GM21619 (cell line): Measurements from ENCODE around the gene TMEM126A.
"Not testable (repeated sequence)": the region's sequence is repeated elsewhere in the genome, so short reads cannot be mapped to it uniquely, and the experiment has no call there.

ENCODE experiments used
- ATAC-seq: cut with Tn5 transposase; IDR thresholded peaks from one replicate; pipeline ENCODE4 v1.9.1; 2021; ENCODE audit not compliant: unreplicated experiment

TMEM126A gene

DNA sequence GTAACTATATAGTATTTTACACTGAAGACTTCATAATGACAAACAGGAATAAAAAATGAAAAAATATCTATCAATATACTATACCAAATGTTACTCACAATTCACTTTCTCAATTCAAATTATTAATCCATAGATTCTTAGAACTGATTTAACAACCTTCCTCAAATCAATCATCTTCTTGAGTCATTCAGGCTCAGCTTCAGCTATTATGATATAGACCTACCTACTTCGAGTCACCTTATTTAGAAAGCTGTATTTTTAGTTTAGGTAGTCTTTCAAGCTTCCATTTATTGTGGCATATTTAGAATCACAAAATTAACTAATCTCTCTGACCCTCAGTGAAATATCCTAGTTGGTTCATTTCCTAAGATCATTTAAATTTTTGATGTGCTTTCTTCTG is 9.0 kb downstream of the TMEM126A start:
- ATAC-seq: no peak

DNA sequence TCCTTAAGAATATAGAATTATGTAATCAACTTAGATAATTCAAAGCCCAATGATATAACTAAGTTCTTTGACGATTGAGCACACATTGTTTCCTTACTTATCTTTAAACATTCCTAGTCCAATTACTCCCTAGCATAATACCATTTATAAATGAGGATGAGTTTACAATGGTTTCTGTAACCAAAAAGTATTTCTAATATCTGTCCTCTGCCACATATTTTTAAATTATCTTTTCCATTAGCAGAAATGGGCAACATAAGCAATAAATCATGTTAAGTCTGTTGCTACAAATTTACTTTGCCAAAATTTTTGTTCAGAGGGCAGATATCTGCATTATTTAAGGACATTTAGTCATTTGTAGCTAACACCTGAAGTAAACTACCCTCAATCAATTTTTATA is 10.4 kb downstream of the TMEM126A start:
- ATAC-seq: no peak

DNA sequence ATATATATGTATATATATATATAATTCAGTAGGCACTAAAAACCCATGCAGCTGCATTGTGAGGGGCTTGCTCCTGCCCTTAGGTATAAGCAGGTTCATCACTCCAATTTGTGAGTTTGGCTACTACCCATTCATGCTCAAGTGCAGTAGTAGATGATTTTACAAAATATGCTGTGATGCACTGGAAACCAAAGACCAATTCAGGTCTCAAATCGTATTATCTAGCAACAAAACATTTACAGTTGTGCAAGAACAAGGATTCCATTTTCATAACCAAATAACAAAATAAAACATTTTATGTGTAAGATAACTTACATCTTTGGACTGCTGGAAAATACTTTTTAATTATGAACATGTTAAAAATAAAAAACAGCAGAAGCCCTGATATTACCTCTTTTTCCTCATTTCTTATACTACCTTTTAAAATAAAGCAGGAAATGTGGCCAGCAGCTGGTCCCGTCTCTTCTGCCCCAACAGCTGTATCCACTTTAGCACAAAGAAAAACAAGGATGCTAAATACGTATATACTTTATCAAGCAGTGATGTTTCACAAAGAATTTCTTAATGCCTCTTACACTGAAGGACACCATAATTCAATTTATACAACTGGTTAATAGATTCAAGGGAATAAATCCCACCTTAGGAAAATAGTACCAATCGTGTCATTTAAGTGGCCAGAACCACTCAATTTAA is 14.4 kb downstream of the TMEM126A start:
- ATAC-seq: no peak

DNA sequence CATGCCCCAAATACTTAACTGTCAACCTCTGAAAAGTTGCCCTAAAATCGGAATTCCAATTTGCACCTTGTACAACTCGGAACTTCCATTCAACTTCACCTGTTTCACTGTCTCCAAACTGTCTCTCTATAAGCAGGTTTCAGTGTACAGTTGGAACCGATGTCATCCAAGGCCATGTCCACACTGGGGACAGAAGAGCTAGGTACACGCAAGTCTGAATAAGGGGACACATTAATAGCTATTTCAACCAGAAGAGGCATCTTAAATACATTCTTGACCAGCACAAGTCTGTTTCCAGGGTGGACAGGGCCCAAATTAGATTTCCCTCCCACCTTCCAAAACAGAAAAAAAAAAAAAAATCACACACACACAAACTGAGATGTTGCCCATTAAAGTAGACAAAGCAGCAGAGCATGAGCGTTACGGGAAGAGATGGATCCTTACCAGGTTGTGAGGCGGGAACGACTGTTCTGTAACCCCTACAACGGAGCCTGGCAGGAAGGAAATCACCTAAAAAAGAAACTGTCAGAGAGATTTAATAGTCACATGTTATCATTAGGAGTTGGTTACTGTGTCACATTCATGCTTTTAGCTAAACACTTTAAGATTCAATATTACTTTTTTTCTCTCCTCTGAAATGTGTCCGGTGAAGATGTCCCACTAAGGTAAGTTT is 15.4 kb downstream of the TMEM126A start:
- ATAC-seq: no peak

DNA sequence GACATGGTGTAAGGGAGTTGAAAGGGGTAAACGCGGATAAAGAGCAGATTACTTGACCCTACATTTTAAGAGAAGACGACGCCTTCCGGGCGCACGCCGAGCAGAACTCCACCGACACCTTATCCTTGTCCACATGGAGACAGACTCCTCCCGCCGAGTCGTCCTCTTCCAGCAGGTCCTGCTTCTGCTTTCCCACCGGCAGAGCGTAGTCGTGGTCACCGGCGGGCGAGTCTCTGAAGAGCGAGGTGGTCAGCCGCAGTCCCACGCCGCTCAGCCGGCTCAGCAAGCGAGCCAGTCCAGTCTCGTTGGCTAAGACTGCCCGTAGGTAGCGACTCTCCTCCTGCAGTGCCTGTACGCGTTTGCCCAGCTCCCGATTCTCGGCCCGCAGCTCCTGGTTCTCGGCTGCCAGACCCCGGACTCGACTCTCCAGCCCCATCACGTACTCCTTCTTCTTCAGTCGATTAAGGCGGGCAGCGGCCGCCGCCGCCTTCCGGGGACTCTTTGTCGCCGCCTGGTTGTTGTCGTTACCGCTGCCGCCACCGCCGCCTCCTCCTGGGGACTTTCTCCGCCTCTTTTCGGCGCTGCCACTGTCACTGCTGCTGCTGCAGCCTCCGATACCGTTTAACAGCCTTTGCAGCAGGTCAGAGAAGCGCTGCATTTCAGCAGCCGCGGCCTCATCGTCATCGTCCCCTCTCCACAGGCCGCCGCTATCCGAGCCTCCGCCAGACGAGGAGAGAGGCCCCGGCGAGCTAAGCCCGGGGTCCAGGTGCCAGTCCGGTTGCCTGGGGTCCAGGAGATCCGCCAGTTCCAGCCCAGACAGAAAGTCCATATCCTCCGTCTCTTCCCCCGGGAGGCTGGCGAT is 16.2 kb downstream of the TMEM126A start:
- ATAC-seq: peak; percentile 64

DNA sequence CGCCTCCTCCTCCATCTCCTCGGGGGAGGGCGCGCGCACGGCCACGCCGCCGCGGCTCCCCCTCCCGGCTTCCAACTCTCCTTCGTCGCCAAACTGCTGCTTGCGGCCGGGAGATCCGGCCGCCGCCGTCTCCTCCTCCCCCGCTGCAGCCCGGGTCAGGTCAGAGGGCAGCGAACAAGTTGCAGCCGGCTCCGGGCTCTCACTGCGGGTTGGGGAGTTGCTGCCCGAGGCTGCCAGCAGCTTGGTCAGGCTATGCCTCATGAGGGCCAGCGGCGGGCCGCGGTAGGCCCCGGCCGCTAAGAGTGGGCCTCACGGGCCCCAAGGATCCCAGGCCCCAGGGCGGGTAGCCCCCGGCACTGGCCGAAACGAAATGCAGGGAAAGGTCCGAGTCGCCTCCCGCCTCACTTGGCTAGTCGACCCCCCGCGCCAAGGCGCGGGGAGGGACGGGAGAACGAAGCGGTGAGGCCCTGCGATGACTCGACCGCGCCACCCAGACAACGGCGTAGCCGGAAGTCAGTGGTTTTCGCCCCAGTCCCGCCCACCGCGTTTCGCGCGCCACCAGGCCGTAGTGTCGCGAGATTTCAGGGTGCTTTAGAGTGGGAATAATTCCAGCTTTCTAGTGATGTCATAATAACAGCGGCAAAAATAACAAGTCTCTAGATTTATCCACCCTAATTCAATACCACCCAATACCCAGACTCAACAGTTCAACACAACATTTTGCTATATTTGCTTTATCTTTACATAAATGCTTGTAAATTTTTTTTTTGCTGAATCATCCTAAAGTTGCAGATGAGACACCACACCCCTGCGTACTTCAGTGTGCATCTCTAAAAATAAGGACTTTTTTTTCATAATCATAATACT is 17.1 kb downstream of the TMEM126A start, which contains the start of gene CREBZF:
TSS of gene CREBZF (minus strand) at position 515 of the 867 bp plus-strand sequence. CDS start at position 261, 254 bp downstream.
- peak; percentile 90 for ATAC-seq

DNA sequence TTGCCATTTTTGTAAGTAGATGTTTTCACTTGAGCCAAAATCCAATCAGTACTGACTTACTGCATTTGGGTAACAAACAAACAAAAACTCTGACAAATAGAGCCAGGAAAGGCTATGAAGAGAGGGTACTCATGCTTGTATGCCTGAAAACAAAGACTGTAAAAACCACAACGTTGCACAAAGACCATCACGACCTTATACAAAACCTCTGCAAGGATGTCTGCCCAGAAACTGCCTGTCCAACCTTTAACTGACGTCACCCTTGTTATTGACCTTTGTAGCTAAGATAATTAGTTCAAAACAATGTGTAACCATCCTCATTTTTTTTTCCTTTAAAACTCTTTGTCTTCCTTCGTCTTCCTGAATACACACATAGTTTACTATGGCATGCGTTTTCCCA is 18.0 kb downstream of the TMEM126A start:
- no peak for ATAC-seq

DNA sequence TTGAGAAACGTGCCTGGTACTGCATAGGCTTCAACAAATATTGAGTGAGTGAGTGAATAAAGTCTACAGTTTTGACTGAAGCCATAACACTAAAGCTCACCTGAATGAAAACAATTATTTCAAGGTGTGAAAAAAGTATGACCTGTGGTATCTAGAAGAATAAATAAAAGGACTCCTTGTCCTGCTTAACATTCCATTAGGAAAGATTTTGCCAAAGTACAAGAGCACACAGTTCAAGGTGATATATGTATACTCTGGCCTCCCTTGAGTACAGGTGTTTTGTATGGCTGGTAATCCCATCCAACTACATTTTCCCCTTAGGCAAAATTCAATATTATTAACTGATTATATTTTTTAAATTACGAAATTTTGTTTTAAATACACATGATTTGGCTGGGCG is 18.9 kb downstream of the TMEM126A start:
- no peak for ATAC-seq

DNA sequence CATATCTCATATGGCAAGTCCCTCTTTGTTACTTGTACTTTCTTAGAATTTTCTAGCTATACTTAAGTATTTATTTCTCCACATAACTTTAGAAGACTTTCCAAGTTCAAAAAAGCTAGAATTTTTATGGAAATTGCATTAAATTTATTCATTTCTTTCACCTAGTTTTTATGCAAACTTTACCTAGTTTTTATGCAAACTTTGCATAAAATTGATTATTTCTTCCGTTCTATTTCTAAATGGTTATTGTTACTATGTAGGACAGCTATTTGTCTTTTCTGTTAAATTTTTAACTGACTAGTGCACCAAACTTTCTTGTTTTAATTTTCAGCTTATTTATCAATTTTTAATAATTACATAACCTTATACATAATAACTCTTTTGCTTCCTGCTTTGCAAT is 20.4 kb downstream of the TMEM126A start:
- ATAC-seq: no peak

DNA sequence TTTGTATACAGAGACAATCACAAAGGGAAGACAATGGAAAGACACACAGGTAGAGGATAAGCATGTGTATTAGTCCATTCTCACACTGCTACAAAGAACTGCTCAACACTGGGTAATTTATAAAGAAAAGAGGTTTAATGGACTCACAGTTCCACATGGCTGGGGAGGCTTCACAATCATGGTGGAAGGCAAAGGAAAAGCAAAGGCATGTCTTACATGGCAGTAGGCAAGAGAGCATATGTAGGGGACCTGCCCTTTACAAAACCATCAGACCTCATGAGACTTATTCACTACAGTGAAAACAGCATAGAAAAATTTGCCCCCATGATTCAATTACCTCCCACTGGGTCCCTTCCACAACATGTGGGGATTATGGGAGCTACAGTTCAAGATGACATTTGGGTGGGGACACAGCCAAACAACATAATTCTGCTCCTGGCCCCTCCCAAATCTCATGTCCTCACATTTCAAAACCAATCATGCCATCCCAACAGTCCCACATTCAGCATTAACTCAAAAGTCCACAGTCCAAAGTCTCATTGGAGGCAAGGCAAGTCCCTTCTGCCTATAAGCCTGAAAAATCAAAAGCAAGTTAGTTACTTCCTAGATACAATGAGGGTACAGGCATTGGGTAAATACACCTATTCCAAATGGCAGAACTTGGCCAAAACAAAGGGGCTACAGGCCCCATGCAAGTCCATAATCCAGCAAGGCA is 23.3 kb downstream of the TMEM126A start:
- ATAC-seq: not testable (repeated sequence)

DNA sequence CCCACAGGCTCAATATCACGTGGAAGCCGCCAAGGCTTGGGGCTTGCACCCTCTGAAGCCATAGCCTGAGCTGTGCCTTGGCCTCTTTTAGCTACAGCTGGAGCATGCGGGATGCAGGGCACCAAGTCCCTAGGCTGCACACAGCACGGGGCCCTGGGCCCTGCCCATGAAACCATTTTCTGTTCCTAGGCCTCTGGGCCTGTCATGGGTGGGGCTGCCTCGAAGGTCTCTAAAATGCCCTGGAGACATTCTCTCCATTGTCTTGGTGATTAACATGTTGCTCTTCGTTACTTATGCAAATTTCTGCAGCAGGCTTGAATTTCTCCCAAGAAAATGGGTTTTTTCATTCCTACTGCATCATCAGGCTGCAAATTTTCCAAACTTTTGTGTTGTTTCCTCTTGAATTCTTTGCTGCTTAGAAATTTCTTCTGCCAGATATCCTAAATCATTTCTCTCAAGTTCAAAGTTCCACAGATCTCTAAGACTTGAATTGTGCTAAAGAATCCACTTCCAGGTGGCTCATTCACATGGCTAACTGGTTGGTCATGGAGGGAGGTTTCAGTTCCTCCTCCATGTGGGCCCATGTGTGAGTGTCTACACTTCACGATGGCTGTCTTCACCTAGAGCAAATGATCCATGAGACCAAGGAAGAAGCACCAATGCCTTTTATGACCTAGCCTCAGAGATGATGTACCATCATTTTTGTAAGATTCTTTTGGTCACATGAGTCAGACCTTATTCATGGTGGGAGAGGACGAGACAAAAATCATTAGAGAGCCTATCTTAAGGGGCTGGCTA is 24.5 kb downstream of the TMEM126A start:
- no peak for ATAC-seq

DNA sequence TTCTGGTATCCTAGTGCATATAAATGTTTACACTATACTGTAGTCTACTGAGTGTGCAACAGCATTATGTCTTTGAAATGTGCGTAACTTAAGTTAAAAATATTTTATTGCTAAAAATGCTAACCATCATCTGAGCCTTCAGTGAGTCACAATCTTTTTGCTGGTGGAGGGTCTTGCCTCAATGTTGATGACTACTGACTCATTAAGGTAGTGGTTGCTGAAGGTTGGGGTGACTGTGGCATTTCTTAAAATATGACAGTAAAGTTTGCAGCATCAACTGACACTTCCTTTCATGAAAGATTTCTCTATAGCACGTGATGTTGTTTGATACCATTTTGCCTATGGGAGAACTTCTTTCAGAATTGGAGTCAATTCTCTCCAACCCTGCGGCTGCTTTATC is 25.6 kb downstream of the TMEM126A start:
- ATAC-seq: no peak

DNA sequence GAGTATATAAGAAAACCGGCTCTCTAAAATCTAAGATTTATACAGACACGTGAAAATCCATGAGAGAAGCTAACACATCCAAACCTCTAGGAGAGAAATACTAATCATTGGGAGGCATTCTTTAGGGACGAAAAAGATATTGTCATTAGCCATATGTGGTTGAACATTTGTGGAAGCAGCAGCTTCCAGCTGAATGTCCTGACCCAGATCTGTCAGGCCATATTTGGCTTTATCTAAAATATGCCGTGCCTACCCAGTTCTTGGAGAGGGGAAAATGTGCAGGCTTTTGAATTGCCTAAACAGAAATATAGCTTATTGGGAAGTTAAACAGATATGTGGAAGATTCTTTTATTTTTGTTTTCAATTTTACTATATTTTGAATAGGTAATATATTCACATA is 31.8 kb downstream of the TMEM126A start:
- no peak for ATAC-seq

DNA sequence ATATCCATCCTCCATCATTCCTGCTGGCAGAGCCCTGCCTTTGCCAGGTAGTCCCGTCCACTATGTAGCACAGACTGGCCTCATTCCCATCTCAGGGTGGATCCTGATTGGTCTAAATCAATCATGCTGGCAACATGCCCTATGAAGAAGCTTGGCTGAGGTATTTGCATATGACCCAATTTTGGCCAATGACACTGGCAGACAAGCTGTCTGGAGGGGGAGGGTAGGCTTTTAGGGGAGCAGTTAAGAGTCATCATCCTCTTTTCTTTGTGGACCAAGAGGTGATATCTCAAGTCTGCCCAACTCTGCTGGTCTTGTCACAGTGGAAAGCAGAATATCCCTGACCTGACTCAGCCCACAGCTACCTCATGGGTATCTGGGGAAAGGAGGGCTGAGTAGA is 33.1 kb downstream of the TMEM126A start:
- ATAC-seq: no peak

DNA sequence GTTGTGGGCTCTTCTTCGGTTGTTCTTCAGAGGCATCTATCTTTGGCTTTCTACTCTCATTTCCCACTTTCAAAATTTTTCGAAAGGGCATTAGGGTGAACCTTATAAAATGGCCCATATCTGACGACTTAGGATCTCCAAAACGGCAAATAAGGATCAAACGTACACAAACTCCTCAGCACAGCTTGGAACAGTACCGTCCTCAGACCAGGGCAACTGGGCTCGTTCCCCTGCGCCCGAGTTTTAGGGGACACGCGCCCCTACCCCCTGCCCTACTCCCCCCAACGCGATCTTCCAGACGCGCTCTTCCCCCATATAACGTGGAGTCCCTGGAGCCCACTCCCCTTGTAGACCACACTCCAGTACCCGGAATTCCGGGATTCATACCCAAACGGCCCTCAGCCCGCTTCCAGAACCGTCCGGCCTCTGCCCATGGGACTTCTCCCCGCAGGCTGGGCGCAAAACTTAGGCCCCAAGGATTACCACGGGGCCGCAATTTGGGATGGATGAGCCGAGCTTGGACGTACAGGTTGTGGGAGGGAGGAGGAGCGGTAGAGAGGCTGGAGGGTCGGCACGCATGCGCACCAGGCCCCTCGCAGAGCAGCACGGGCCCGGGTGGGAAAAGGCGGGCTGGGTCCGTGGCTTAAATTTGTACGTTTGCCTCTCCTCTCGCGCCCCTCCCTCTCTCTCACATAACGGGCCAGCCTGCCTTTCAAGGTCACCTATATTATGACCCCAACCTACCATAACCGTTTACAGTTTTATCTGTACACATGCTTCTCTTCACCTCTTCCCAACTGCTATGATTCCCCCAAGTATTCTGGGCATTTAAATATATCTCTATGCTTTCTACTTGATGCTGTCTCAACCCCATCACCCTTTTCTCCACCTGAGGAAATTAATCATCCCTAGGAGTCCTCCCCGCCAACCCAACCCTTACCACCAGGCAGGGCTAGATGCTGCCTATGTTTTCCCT is 34.9 kb downstream of the TMEM126A start:
- peak; percentile 82 for ATAC-seq

DNA sequence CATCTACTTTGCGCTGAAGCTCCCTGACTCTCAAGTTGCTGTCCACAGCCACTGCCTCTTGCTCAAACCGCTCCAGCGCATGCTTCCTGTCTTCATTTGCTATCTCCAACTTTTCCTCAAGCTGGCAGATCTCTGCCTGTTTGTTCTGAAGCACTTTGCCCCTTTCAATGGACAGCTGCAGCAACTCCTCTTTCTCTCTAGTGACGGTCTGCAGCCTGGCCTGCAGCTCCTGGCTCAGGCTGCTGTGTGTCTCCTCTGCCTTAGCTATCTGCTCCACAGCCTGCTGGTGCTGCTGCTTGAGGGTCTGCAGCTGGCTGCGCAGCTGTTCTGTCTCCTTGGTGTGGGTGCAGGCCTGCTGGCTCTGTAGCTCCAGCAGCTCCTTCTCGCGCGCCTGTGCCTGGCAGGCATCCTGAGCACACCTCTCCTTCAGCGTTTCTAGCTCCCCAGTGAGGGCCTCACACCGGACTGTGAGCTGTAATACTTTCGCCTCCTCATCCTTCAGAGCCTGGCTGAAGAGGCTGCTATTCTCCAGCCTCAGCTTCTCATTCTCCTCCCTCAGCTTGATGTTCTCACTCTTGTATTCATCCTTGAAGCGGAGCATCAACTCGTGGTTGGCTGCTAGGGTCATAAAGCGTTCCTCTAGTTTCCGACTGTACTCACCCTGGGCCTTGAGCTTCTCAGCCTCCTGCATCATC is 37.5 kb downstream of the TMEM126A start:
- no peak for ATAC-seq

DNA sequence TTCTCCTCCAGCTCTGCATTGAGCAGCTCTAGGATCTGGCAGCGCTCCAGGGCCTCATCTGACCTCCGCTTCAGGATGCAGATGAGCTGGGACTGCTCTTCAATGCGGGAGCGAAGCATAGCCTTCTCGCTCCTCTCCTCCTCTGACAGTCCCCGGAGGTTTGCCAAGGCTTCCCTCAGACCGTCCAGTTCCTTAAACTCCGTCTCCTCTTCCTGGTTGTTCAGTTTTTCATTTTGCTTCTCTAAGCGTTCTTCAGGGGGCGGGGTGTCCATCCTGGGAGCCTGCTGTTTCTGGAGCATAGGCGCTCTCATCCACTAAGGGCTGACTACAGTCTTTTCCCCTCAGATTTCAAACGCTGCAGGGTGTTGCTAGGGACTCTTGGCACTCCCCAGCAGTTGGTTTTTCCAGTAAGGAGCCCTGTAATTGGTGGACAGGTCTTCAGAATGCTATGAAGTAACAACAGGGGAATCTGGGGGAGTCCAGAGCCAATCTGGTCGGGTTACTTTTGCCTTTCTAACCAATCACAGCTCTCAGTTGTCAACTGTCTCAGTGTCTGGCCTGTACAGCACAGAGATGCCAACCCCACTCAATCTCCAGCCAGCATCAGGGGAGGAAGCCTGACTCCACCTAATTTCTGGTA is 38.2 kb downstream of the TMEM126A start, which contains the start of gene CCDC89:
TSS of gene CCDC89 (minus strand) at position 376 of the 640 bp plus-strand sequence. CDS start at position 311, 65 bp downstream.
- no peak for ATAC-seq
